Left cardiac atrium (tissue), 4 donors: Measurements from ENCODE around the gene GAREM2. TPM values are rescaled to one million over a fixed set of nuclear protein-coding genes. Genes with fewer than 3 reads are reported as not detected.
A peak's percentile ranks its signal among the peaks of the same experiment; 100 is the strongest.
"Not testable (repeated sequence)": the region's sequence is repeated elsewhere in the genome, so short reads cannot be mapped to it uniquely, and the experiment has no call there.

Experiments used
- ATAC-seq, 2 donors: fragments of 200-7000 bp; cut with Tn5 transposase; one replicate each; pipeline ENCODE4 v1.9.1; 2020; ENCODE audit warnings: mild to moderate bottlenecking in 2 of 2, moderate library complexity in 2 of 2
- DNase-seq: peaks from one replicate; pipeline ENCODE4 v3.0.0-alpha.2; 2020
- intact Hi-C, 2 donors: fragments of 100-400 bp; cut with DNase I; formaldehyde crosslinking; loops; one replicate each; pipeline versions ENCODE4 v1.14.1 to v1.15.1; 2022 to 2023
- total RNA-seq, 2 donors: library from RNA; stranded (reverse); fragmentation: NEBNext Ultra II Directional; extraction: Animal tissue kit (Norgen Biotek cat#: 25700); gene quantifications; one replicate each; pipeline ENCODE4 v1.2.1, GENCODE V29; 2021
- donor health status: DM: no; HTN: yes; CAD: no.
- donor health status: DM: no; HTN: yes; CAD: no; lungs with severe emphysema.
- donor health status: DM: yes; HTN: yes; CAD: no.
- donor health status: Dilated cardiomyopathy.

Gene GAREM2
- total RNA-seq, 2 donors from 2014 or later = 4.2 to 4.8 TPM

DNA sequence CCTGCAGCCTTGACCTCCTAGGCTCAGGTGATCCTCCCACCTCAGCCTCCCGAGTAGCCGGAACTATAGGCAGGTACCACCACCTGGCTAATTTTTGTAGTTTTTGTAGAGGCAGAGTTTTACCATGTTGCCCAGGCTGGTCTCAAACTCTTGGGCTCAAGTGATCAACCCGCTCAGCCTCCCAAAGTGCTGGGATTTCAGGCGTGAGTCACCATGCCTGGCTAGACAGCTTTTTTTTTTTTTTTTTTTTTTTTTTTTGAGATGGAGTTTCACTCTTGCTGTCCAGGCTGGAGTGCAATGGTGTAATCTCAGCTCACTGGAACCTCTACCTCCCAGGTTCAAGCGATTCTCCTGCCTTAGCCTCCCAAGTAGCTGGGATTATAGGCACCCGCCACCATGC, 6.3 kb upstream of the GAREM2 start:
- ATAC-seq, intact Hi-C loops, DNase-seq: not testable (repeated sequence)

DNA sequence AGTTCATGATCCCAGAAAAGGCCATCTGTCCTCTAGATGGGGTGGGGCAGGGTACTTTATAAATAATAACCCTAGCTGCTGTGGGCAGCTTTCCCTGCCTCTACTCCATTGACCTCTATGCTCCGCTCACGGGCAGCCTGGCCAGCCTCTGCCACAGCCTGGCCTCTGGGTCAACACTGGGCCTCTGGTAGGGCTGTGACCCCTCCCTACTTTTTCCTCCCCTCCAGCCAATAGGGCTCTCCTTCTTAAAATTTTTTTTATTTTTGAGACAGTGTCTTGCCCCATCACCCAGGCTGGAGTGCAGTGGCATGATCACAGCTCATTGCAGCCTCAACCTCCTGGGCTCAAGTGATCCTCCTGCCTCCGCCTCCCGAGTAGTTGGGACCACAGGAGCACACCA, 4.1 kb upstream of the GAREM2 start:
- ATAC-seq (no peak), DNase-seq (no peak)
- intact Hi-C loops = no loop called here

DNA sequence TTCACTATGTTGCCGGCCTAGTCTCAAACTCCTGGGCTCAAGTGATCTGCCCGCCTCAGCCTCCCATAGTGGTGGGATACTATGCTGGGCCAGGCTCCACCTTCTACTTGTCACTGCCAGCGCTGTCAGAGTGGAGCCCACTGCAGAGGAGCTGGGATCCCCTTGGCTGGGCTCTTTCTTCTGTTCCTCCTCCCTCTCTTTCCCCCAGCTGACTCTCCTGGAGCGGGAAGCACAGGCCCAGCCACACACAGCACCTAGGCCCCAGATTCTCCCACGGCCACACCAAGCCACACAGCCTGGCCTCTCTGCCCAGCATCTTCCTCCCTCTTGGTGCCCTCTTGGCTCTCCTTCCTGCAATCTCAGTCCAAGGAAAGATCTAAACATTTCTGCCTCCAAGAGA, 3.7 kb upstream of the GAREM2 start:
- ATAC-seq (no peak), DNase-seq (no peak)
- intact Hi-C loops = no loop called here

DNA sequence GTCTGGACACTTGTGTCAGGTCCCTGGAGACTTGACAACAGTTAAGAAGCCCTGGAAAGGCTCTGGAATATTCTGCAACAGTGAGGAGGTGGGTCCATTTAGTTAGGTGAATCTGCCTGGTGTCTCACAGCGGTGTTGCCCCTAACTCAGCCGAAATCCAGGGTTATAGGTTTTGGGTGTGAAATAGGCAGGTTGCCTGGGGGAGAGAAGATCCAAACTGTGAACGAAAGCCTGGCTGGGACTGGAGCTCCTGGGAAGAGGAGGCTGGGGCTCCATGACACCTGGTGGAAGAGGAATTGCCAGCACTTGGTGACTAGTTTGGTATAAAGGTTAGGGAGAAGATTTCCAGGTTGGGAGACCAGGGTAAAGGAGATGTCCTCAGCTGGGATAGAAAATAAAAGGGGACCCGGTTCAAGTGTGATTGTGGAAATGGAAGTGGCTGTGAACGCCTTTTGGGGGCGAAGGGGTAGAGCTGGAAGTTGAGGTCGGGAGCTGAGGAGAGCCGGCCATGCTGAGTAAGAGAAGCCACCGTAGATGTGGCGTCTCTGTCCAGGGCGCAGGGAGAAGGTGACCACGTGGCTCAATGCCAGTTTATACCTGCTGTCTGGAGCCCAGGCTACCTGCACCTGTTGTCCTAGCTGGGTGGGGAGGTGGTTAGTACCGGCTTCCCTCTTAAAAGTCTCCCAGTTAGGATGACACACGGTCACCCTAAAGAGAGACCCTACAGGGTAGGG, 3.0 kb upstream of the GAREM2 start:
- ATAC-seq = no peak
- no peak for DNase-seq
- intact Hi-C loops = no loop called here

DNA sequence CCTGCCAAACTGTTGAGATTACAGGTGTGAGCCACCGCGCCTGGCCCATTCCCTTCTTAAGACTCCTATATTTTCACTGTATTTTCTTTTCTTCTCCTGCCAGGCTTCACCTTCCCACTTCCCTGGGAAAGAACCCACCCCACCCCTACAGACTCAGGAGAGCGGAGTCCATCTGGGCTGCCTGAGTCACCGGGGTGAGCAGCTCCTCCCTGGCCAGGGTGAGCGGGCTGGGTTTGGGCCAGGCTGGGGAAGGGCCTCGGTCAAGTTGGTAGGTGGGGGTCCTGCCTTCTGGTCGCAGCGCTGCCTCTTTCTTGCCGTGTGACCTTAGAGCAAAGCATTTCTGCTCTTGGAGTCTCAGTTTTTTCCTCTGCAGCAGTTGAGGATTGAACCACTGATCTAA, 2.1 kb upstream of the GAREM2 start:
- no peak for DNase-seq
- intact Hi-C loops = no loop called here
- ATAC-seq = no peak

DNA sequence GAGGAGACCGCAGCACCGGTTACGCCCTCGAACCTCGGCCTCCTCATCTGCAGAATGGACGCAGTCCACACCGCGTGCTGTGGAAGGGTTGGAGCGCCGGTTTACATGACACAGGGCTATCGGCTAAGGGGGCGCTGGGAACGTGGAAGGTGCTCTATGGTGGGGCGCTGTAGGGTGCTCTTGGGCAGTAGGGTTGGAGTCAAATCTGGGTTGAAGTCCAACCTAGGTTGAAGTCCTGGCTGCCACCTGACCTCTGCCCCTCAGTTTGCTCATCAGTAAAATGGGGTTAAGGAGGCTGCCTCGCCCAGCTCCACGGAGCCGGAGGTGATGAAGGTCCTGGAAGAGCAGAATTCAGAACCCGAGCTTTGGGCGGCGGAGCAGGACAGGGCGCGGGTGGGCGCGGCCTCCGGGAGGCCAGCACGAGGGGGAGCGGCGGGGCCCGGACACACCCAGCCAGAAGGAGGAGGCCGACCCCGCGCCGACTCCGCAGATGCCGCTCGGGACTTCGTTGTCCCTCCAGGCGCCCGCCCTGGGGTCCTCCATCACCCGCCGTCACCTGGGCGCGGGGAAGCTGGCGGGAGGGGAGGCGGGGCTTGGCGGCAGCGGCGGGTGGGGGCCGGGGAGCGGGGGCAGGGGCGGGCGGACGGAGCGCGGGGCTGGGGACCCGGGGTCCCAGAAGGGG, 558 bp upstream of the GAREM2 start:
- no peak for DNase-seq
- intact Hi-C loops = no loop called here

DNA sequence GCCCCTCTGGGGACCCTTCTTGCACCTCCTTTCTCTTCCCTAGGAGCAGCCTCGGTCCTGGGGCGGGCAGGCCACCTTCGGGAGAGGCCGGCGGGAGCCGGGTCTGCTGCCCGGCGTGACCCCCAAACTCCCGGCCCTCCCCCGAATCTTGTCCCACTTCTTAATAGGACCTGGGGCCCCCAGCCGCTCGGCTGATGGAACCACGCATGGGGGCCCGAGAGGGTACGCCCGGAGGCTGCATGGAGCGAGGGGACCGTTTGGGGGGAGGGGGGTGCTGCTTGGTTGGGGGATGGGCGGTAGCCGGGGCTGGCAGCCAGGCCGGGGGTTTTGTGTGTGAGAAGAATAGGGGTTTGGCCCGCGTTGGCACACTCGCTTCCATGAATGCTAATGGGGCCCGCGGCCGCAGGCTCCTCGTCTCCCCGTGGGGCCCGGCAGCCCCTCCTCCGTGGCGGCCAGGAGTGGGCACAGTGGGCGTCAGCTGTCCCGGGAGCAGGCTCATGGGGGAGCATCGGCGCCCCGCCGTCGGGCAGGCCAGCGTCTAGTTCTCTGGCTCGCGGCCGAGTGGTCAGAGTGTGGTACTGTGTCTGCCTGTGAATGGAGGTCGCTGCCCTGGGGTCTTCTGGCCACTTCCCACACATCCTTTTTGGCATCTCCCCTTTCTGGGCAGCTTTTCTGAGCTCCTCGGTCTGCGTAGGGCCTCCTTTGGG, 1.0 kb downstream of the GAREM2 start:
- DNase-seq = no peak
- intact Hi-C loops = no loop called here
- peak in 1 of 2 donors; percentile 13 for ATAC-seq

More for the DNA sequence above, 558 bp upstream of the GAREM2 start:
- ATAC-seq = no peak

DNA sequence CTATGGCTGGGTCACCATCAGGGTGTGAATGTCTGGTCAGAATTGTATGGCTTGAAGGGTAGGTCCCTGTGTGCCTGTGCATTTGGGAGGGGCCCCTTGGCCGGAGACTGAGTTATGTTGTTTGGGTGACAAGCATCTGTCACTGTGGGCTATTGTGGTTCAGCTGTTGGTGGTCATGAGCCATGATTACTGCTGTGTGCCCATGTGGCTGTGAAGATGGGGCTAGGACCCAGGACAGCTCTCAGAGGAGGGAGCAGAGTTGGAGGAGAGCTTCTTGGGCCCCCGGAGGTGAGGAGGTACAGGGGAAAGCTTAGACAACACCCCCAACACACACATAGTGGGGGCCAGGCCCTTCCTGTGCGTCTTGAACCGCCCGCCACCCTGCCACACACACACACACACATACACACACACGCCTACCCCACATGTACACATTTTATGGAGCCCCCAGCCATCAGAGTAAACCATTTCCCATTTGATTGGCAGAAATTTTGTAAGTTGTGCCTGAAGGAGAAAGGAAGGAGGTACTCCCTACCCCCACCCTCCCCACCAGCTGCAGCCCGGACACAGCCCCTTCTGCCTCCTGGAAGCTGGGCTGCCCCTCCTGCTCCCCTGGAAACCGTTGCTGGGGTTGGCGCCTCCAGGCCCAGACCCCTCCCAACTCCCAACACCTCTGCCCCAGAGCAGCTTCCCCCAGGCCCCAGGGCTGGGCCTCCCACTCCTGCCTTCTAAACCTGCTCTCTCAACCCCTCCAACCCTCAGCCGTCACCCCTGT, 2.0 kb downstream of the GAREM2 start:
- ATAC-seq (no peak), DNase-seq (no peak)
- intact Hi-C loops = no loop called here

DNA sequence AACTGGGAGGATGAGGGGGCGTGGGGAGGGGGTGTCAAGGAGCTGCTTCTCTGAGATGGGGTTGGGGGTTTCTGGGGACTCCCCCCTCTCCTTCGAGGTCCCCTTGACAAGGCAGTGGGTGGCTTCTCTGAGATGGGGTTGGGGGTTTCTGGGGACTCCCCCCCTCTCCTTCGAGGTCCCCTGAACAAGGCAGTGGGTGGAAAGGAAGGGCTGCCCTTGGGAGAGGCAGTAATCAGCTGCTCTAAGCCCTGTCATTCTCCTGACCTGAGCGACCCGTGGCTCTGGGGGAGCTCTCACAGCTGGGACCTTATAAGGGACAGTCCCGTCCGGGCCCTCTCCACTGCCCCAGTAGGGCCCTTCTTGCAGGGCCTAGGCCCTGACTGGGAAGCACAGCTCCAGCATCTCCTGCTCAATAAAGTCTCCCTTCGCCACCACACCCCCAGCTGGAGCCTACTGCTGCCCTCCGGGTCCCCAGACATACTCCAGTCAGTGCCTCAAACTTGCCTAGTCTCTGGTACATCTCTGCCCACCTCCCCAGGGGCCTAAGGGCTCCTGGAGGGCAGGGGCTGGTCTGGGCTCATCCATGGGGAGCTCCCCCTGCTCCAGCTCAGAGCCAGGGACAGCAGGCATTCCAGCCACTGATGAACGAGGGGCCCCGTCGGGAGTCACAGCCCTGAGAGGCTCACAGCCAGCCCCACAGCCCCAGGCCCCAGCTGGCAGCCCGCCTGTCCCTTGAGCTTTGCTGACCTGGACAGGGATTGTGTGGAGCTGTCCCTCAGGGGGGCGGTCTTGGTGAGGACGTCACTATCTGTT, 2.8 kb downstream of the GAREM2 start:
- ATAC-seq (no peak), DNase-seq (no peak)
- intact Hi-C loops = no loop called here

DNA sequence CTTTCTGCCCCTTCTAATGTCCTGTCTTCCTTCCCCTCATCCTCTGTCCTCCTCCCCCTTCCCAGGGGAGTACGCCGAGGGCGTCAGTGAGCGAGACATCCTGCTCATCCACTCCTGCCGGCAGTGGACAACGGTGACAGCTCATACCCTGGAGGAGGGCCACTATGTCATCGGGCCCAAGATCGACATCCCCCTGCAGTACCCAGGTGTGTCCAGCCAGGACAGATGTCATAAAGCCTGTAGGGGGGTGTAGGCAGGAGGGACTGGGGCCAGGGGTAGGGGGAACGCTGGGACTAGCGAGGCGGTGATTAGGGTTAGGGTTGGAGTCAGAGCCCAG, 3.4 kb downstream of the GAREM2 start:
- DNase-seq = no peak
- intact Hi-C loops = no loop called here

DNA sequence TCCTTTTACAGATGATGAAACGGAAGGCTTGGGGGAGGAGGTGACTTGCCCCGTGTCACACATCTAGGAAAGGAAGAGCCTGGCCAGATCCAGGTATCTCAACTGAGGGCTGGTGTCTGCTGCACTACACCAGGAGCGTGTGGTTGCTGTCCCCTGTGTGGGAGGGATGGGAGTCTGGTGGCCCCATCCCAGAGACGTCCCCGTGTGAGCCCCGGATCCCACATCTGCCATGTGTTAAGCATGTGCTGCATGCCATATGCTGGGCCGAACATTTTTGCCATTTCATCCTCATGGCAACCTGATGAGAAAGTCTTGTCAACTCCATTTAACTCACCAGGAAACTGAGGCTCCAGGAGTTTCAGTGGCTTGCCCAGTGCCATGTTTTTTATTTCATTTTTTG, 4.2 kb downstream of the GAREM2 start:
- ATAC-seq = no peak
- intact Hi-C loops = no loop called here
- no peak for DNase-seq

More for the DNA sequence above, 3.4 kb downstream of the GAREM2 start:
- ATAC-seq = no peak

DNA sequence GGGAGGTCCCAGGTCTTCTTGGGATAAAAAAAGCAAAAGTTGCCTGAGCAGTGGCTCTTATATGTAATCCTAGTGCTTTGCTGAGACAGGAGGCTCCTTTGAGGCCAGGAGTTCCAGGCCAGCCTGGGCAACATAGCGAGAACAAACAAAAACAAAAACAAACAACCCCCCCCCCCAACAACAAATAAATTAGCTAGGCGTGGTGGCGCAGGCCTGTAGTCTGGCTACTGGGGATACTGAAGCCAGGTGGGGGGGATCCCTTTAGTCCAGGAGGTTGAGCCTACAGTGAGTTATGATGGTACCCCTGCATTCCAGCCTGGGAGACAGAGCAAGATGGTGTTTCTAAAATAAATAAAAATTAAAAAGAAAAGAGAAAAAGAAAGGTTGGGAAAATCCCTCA, 5.4 kb downstream of the GAREM2 start:
- intact Hi-C loops = no loop called here
- DNase-seq = no peak
- no peak for ATAC-seq

DNA sequence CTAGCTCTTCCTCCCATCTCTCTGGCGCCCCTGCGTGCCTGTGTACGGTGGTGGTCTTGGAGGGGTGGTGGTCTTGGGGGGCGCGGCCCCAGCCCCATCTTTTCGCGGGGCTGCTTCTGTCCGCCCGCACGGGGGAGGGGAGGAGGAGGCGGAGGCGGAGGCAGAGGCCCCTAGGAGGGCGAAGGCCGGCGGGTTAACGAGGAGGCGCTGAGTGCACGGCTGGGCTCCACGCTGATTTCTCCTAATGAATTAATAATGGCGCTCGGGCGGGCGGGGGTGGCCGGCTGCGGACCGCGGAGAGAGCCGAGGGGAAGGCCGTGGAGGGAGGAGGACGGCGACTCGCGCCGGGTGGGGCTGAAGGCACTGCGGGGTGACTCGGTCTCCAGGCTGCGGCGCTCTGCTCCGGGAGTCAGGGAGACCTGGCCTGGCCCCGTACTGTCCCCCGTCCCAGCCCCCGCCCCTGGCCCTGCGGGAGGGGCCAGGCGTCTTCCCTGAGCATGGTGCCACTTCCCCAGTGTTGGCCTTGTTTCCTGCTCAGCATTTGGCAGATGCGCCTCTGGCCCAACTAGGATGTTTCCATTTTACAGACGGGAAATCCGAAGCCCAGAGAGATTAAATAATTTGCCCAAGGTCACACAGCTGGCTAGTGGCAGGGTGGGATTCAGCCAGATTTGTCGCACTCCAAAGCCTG, 6.0 kb downstream of the GAREM2 start:
- no peak for DNase-seq

DNA sequence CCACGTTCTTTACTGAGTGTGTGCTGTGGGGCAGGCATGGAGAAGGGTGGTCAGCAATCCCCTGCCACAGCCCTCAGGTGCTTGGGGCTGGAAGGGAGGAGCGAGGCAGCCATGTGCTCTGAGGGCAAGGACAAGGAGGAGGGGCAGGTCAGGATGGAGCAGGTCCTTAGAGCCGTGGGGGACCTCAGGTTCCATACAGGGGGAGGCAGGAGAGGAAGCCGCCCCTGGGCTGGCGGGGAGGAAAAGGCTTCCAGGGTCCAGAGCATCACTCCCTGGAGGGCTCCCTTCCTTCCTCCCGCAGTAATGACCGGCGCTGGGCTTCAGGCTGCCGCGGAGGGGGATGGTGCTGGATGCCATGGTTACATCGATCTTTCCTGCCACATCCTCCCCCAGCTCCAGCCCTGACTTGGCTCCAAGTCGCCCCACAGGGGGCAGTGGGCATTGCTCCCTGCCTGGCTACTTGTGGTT, 6.6 kb downstream of the GAREM2 start:
- intact Hi-C loops = no loop called here
- DNase-seq (no peak), ATAC-seq (peak in 1 of 2 donors; percentile 16)

More for the DNA sequence above, 6.0 kb downstream of the GAREM2 start:
- peak; percentile 59 to 68 for ATAC-seq
- intact Hi-C loops = no loop called here

DNA sequence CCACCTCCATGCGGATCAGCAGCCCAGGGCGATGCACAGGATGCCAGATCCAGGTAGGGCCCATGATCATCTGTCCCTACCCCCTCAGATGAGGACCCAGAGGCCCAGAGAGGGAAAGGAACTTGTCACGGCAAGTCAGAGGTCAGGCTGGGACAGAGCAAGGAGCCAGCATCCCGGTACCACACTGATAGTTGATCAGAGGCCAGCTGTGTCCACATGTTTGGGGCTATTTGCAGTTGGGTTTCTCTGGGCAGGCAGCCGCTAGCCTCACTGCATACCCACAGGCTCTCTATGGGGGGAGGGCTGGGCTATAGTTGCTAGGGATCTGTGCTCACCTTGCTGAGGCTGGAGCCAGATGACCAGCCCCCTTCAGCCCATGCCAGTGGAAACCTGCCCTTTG, 9.6 kb downstream of the GAREM2 start:
- intact Hi-C loops = no loop called here
- no peak for ATAC-seq
- no peak for DNase-seq

DNA sequence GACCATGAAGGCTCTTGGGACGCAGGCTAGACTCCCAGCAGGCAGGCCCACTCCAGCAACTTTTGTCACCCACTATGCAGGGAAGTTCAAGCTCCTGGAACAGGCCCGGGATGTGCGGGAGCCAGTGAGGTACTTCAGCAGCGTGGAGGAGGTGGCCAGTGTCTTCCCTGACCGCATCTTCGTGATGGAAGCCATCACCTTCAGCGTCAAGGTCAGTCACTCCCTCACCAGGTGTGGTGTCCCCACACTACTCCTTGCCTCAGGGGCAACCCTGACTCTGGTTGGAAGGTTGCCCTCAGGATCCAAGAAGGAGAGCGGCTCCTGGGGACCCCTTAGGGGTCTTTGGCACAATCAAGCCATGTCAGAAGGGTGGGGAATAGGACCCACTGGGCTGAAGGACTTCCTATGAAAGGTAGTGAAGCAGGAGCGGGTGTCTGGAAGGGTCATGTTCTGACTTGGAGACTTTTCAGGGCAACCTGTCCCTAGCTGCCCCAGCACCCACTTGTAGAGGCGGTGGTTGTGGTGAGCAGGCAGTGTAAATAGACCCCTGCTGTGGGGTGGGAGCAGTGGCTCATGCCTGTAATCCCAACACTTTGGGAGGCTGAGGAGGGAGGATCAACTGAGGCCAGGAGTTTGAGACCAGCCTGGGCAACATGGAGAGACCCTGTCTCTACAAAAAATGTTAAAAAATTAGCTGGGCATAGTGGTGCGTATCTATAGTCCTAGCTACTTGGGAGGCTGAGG, 10.2 kb downstream of the GAREM2 start:
- DNase-seq = no peak
- intact Hi-C loops = no loop called here
- no peak for ATAC-seq

DNA sequence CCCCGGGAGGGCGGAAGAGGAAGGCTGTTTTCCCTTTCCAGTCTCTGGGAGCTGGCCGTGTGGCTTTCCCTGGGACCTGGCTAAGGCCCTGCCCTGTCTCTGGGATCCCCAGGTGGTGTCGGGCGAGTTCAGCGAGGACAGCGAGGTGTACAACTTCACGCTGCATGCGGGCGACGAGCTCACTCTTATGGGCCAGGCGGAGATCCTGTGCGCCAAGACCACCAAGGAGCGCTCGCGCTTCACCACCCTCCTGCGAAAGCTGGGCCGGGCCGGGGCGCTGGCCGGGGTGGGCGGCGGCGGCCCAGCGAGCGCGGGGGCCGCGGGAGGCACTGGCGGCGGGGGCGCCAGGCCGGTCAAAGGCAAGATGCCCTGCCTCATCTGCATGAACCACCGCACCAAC, 11.2 kb downstream of the GAREM2 start:
- peak in 1 of 2 donors; percentile 1 for ATAC-seq
- no peak for DNase-seq
- intact Hi-C loops = no loop called here
